Retina (tissue), 1 donor: ENCODE measurements around the gene DOLPP1.
"Not testable (repeated sequence)": the region's sequence is repeated elsewhere in the genome, so short reads cannot be mapped to it uniquely, and the experiment has no call there.

Experiments used
- DNase-seq: peaks from one replicate; pipeline ENCODE4 v3.0.0-alpha.2; 2016

Gene DOLPP1

GRCh38 chr9:129113645-129114304 lies 32.9 kb downstream of the DOLPP1 start:
- DNase-seq: no peak

GRCh38 chr9:129118799-129119198 lies 37.9 kb downstream of the DOLPP1 start:
- DNase-seq: no peak

GRCh38 chr9:129121483-129121882 lies 40.6 kb downstream of the DOLPP1 start:
- no peak for DNase-seq

GRCh38 chr9:129122133-129122532 lies 41.2 kb downstream of the DOLPP1 start:
- no peak for DNase-seq

- not testable (repeated sequence) for DNase-seq
Measured at GRCh38 chr9:129122976-129123375, 42.1 kb downstream of the DOLPP1 start.

- no peak for DNase-seq
Measured at GRCh38 chr9:129124506-129125069, 43.7 kb downstream of the DOLPP1 start.

- no peak for DNase-seq
Measured at GRCh38 chr9:129125478-129125877, 44.6 kb downstream of the DOLPP1 start.

- DNase-seq: peak; percentile 71
Measured at GRCh38 chr9:129126749-129127618, 46.1 kb downstream of the DOLPP1 start.

- DNase-seq: no peak
Measured at GRCh38 chr9:129128689-129129088, 47.8 kb downstream of the DOLPP1 start.

- DNase-seq: not testable (repeated sequence)
Measured at GRCh38 chr9:129130271-129130670, 49.4 kb downstream of the DOLPP1 start.

- DNase-seq: no peak
Measured at GRCh38 chr9:129130791-129131190, 49.9 kb downstream of the DOLPP1 start.

- peak; percentile 91 for DNase-seq
Measured at GRCh38 chr9:129131300-129132145, 50.6 kb downstream of the DOLPP1 start.

GRCh38 chr9:129133082-129133481 lies 52.2 kb downstream of the DOLPP1 start:
- no peak for DNase-seq

GRCh38 chr9:129135476-129135875 lies 54.6 kb downstream of the DOLPP1 start:
- no peak for DNase-seq

GRCh38 chr9:129136446-129137035 lies 55.6 kb downstream of the DOLPP1 start:
- DNase-seq: peak; percentile 80

GRCh38 chr9:129137292-129138143 lies 56.6 kb downstream of the DOLPP1 start:
- DNase-seq: no peak

- no peak for DNase-seq
Measured at GRCh38 chr9:129138144-129138462, 57.2 kb downstream of the DOLPP1 start.

- DNase-seq: no peak
Measured at GRCh38 chr9:129138476-129139232, 57.7 kb downstream of the DOLPP1 start.

- peak; percentile 92 for DNase-seq
Measured at GRCh38 chr9:129139233-129139992, 58.5 kb downstream of the DOLPP1 start.

- no peak for DNase-seq
Measured at GRCh38 chr9:129139993-129140396, 59.1 kb downstream of the DOLPP1 start.
